Globus pallidus (tissue), 1 donor: Measurements from ENCODE around the gene GSTP1.
A peak's percentile ranks its signal among the peaks of the same experiment; 100 is the strongest.

Source experiments
- DNase-seq: peaks from one replicate; pipeline ENCODE4 v3.0.0-alpha.2; 2015; ENCODE audit warnings: low spot score

The GSTP1 gene

DNA sequence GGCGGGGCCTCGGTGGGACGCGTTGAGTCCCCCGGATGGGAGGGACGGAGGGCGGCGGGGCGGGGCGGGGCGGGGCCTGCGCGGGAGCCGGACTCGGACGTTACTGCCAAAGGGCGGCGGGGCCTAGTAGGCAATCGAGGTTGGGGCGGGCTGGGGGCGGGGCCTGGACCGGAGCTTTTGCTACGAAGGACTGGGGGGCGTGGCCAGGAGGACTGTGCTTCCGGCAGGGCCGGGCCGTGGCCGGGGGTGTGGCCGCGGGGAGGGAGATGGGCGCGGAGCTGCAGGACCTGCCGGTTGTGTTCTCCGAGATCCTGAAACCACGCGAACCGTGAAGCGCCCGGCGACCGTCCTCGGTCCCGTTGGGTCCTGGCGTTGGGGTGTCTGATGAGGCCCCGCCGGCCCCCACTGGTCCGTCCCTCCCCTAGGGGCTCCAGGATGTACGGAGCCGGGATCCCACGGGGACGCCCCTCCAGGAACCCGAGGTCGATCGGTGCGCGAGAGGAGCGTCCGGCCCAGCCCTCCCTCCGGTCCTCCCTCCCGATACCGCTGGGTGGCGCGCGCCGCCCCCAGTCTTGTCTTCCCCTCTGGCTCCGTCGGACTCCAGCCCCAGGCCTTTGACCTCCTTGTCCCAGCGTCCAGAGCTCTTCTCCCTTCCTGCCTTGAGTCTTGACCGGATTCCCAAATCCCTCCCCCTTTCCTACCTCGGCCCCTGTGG, 46.8 kb downstream of the GSTP1 start:
- peak; percentile 98 for DNase-seq

- DNase-seq = no peak
These were observed 47.3 kb downstream of the GSTP1 start for GRCh38 chr11:67630943-67631331.

DNA sequence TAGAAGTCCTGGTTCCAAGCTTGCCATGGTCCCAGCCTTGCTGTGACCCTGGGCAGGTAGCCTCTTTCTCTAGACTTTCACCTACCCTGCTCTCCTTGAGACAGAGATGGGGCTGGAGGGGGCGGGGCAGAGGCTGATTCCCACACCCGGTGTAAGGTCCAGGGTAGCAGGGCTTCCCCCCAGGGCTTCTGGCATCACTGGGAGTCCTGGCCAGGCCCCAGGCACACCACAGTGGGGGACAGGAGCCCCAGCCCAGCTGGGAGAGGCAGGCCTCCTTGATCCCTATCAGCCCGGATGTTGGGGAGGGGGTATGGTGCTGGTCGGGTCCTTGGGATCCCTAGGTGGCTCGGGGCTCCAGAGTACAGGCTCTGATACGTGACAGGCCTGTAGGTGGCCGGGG, 47.8 kb downstream of the GSTP1 start:
- DNase-seq = no peak

DNA sequence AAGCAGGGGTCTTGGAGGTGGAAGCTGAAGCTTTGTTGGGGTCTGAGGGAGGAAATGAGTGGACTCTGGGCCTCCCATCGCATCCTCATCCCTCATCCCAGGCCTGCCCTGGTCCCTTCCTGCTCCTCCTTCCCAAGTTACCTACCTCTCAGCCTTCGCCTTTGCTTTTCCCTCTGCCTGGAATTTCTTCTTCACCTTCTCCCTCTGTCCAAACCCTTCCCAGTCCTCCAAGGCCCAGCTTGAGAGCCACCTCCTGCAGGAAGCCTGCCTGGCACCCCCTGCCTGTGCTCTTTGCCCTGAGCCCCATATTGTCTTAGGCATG, 48.2 kb downstream of the GSTP1 start:
- DNase-seq = no peak

DNA sequence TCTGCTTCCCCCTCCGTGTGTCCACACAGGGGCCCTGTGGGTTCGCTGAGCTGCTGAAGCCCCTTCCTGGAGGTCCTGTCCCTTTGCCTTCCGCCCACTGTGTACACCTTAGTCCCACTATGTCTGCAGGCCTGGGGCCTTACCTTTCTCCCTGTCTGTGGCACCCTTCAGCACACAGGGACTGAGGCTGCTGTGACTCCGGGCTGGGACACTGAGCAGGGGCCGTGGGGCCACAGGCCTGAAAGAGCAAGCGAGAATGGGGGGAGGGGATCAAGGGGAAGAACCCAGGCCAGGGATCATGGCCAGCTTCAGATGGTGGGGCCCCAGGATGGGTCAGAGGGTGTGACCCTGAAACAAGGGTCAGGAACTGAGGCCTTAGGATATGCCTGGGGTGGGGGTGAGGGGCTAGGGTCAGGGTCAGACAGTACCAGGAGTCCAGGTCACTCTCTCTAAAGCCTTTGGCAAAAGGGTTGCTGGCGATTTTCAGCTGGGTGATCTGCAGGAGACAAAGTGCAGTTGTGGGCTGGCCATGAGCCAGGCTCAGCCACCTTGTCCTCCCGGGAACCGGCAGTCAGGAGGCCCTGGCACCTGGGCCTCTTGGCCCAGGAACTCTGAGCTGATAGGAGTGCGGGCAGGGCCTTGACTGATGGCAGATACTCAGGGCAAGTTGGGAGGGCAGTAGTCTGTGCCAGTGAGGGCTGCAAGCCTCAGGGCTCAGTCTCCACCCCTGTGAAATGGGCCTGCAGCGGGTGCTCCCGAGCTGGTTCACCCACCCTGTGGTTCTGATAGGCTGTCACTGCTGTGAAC, 48.8 kb downstream of the GSTP1 start:
- DNase-seq = no peak

DNA sequence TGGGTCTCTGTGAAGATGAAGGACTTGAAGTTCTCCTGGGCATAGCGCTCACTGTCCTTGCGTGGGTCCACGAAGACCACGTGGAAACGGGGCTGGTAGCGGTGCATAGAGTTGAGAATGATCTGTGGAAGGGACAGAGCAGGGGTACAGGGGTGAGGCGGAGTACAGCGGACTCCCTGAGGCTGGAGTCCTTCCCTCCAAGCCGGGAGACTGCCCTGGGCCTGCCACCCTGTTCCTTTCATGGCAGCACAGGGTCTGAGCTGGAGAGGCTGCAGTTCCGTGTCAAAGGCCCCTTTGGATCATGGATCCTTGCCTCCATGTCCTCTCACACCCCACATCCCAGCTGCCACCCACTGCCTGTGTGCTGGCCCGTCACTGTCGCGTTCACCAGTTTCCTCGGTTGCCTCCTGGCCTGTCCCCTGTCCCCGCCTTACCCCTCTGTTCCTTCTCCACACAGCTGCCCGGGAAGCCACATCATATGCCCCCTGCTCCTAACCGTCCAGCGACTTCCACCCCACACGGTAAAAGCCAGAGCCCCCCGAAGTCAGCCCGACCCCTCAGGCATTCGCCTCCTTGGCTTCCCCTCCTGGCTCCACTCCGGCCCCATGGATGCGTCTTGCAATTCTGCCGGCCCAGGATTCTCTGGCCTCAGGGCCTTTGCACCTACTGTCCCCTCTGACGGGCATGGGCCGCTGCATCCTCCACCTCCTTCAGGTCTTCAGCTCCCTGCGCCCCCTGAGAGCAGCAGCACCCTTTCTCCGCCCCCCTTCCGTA, 49.6 kb downstream of the GSTP1 start:
- DNase-seq = no peak

GRCh38 chr11:67633758-67634365, 50.2 kb downstream of the GSTP1 start:
- no peak for DNase-seq

- no peak for DNase-seq
These were observed 51.0 kb downstream of the GSTP1 start for GRCh38 chr11:67634366-67635230.

DNA sequence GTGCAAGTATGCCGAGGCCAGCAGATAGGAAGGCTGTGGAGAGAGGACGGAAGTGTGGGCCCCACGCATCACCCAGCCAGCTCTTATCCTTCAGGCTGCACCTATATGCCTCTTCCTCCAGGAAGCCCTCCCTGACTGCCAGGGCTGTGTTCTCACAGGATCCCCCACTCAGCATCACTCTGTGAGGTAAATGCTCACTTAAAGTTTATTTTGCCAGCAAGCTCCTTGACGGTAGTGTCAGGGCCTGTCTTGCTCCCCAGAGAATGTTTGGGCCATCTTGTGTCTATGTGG, 51.6 kb downstream of the GSTP1 start:
- no peak for DNase-seq
